ENCODE measurements around the gene ITM2C.

ITM2C gene

DNA sequence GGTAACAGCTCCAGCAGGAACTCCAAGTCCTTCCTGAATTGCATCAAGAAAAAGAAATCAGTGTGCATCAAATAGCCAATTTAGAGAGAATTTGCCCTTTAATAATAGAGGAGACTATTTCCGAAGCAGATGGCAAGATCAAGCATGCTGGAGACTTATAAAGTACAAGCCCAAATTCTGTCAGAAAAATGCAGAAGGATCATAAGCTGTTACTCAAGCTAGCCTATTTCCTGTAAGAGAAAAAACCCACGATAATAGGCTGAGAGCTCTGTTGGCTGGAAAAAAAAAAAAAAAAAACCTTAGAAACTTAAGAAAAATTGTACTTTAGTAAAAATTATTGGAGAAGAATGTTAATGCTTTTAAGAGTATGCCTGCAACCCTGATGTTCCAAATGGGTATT, 24.4 kb upstream of the ITM2C start:
- H3K36me3 Mint-ChIP-seq = peaks cover 2% of the 10 kb centered on the region

DNA sequence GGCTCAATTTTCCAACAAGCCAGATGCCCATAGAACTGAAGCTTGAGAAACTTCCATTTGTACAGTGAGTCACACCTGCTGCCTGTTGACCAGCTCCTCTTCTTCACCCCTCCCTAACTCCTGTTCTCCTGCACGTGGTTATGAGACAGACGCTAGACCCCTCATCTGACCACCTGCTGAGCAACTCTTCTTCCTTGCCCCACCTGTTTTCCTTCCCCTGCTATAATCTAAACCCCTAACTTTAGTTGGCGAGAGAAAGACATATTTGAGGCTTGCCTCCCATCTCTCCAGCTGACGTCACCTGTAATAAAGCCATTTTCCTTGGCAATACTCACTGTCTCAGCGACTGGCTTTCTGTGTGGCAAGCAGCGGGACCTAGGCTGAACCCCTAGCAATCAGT, 22.3 kb upstream of the ITM2C start:
- Mint-ChIP-seq H3K27ac (no peak overlapping the region), H3K4me1 (peaks cover 2% of the 10 kb centered on the region), H3K36me3 (peaks cover 2% of the 10 kb centered on the region), H3K27me3 (peaks cover 3% of the 10 kb centered on the region), H3K9me3 (peaks cover 17% of the 10 kb centered on the region), H3K4me3 (no peak overlapping the region)

More for the DNA sequence above, 24.4 kb upstream of the ITM2C start:
- Mint-ChIP-seq H3K4me3 (no peak overlapping the region), H3K4me1 (no peaks in the 10 kb centered on the region), H3K27me3 (peaks cover 2% of the 10 kb centered on the region), H3K9me3 (peaks cover 17% of the 10 kb centered on the region), H3K27ac (no peak overlapping the region)

DNA sequence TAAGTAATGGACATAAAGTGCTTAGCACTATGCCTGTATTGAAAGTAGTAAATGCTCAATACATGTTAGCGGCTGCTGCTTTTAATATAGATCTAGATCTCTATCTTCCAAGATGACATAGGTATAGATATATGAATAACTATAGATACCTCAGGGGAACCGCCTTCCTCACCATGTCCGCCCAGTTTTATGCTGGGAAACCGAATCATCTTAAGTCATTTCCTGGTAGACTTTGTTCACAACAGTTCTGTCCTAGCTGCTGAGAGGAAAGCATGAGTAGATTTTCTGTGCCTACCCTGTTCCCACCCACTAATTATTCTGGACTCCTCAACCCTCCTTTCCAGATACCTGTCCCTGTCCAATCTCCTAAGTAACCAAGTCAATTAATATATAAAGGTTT, 21.6 kb upstream of the ITM2C start:
- Mint-ChIP-seq H3K9me3 (peaks cover 12% of the 10 kb centered on the region), H3K4me3 (no peak overlapping the region), H3K36me3 (peaks cover 2% of the 10 kb centered on the region), H3K27ac (no peak overlapping the region), H3K4me1 (peaks cover 8% of the 10 kb centered on the region), H3K27me3 (peaks cover 3% of the 10 kb centered on the region)

DNA sequence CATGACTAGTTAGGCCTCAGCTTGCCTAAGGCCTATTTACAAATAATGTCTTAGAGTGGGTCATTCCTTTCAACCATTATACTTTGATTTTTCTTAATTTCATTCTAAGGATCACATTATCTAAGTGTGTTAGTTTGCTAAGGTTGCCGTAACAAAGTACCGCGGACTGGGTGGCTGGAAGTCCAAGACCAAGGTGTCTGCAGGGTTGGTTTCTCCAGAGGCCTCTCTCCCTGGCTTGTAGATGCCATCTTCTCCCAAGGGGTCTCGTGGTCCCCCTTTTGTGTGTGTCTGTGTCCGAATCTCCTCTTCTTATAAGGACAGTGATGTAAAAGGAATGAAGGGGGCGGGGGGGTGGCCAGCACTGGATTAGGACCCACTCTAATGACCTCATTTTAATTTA, 18.4 kb upstream of the ITM2C start:
- H3K9me3 Mint-ChIP-seq = no peaks in the 10 kb centered on the region
- H3K27ac Mint-ChIP-seq = no peak overlapping the region
- peaks cover 10% of the 10 kb centered on the region for H3K27me3 Mint-ChIP-seq
- H3K4me3 Mint-ChIP-seq = no peak overlapping the region
- H3K4me1 Mint-ChIP-seq = peaks cover 11% of the 10 kb centered on the region
- H3K36me3 Mint-ChIP-seq = no peaks in the 10 kb centered on the region

DNA sequence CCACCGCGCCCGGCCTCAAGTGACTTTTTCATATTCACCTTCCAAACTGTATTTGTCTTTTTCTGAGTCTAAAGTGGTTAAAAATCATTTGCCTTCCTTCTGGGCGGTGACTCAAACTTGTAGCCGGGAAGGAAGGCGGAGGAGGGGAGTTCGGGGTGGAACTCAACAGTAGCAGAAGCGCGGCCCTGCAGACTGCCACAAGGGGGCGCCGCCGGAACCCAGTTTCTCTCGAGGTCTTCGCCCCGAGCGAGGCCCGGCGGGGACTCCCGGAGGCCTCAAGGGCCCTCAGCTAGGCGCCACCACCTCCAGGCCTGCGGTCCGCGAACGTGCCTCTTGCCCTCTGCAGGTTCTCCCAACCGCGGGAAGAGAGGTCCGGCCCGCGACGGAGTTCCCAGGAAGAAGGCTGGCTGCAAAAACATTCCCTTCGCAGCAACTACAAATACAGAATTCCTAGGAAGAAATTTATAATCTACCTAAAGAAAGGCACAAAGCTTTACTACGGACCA, 16.8 kb upstream of the ITM2C start:
- no peaks in the 10 kb centered on the region for H3K9me3 Mint-ChIP-seq
- peaks cover 11% of the 10 kb centered on the region for H3K4me1 Mint-ChIP-seq
- no peak overlapping the region for H3K27ac Mint-ChIP-seq
- no peaks in the 10 kb centered on the region for H3K36me3 Mint-ChIP-seq
- H3K27me3 Mint-ChIP-seq = peaks cover 9% of the 10 kb centered on the region
- no peak overlapping the region for H3K4me3 Mint-ChIP-seq

DNA sequence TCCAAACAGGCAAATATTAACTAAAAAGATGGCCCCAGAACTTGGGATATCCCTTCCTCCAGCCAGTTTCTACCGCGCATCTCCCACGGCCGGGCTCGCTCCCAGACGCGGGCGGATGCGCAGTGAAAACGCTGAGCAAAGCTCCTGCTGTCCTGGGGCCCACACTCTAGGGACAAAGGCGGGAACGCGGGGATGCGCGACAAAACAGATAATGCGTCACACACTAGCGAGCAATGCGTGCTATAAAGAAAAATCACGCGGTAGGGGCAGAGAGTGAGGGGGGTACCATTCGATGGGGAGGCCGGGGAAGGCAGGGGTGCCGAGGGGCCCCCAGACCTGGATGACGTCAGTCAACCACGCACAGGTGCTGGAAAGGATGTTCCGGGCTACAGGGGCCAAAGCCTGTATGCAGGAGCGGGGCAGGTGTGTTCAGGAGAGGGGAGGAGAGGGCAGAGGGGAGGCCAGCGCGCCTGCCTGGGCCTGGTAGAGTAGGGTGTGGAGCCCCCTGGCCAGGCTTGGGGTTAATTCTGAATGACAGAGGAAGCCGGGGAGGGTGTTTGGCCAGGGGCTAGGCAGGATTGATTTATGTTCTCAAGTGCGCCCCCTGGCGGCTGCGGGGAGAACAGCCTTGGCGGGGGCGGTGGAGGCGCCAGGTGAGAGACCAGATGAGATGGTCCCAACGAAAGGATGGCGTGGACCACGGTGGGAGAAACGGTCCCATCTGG, 14.9 kb upstream of the ITM2C start:
- H3K9me3 Mint-ChIP-seq = no peaks in the 10 kb centered on the region
- H3K27ac Mint-ChIP-seq = peak overlapping the region; percentile 61
- no peak overlapping the region for H3K4me3 Mint-ChIP-seq
- H3K27me3 Mint-ChIP-seq = peaks cover 13% of the 10 kb centered on the region
- peaks cover 11% of the 10 kb centered on the region for H3K4me1 Mint-ChIP-seq
- no peaks in the 10 kb centered on the region for H3K36me3 Mint-ChIP-seq

DNA sequence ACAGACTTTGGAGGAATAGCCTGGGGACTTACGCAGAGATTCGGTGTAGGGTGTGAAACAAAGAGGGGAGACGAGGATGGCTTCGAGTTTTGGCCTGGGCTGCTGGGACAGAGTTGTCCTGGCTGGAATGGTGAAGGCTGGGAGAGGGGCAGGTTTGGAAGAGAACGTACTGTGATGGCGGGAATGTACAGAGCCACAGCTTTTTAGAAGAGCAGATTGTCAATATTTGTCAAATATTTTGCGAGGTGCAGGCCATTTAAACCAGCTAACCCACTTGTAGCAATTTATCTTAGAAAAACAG, 14.4 kb upstream of the ITM2C start:
- no peak overlapping the region for H3K4me3 Mint-ChIP-seq
- H3K27me3 Mint-ChIP-seq = peaks cover 13% of the 10 kb centered on the region
- H3K4me1 Mint-ChIP-seq = peaks cover 11% of the 10 kb centered on the region
- no peaks in the 10 kb centered on the region for H3K9me3 Mint-ChIP-seq
- H3K27ac Mint-ChIP-seq = peak overlapping the region; percentile 61
- no peaks in the 10 kb centered on the region for H3K36me3 Mint-ChIP-seq

DNA sequence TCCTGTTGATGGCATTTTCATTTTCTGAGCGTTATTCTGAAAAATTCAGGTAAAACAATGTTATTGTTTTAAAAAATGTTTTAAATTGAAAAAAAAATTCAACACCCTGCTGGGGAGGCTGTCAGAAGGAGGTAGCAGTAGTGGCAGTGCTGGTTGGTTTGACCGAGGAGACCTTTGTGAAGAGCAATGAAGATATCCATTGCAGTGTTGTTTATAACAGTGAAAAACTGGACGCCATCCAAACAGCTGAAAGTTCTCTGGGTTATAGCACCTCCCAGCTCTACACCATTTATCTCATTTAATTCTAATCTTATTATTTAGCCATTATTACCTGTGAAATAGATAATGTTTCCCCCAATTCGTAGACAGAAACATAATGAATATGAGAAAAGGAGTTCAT, 12.6 kb upstream of the ITM2C start:
- Mint-ChIP-seq H3K9me3 (no peaks in the 10 kb centered on the region), H3K4me1 (peaks cover 11% of the 10 kb centered on the region), H3K27me3 (peaks cover 13% of the 10 kb centered on the region), H3K4me3 (no peak overlapping the region), H3K36me3 (no peaks in the 10 kb centered on the region), H3K27ac (no peak overlapping the region)

DNA sequence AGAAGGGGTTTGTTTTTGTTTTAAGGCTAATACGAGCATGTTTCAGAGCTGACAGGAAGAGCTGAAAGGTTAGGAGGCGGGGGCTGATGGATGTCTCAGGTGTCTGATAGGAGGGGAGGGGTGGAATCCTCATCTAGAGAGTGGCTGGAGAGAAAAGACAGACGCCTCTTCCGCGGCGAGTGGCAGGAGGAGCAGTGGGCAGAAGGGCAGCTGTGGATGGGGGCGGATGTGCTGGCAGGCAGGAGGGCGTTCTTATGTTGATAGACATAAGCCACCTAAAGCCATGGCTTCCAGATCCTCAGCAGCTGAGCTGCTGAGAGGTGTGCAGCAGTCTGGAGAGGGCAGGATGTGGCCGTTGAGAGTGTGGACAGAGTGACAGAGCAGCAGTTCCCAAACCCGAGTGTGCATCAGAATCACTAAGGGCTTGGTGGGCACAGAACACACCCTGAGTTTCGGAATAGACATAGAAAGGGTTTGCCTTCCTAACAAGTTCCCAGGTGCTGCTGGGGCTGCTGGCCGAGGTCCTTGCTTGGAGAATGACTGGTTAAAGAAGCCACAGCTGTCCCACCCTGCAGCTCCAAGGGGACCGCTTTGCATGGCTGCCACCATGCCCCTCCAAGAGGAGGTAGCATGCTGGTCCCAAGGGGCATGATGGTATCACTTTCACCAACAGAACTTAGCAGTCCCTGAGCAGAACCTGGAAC, 3.0 kb upstream of the ITM2C start:
- Mint-ChIP-seq H3K4me3 (peak overlapping the region; percentile 1), H3K27me3 (peaks cover 5% of the 10 kb centered on the region), H3K36me3 (no peaks in the 10 kb centered on the region), H3K27ac (peak overlapping the region; percentile 76), H3K9me3 (no peaks in the 10 kb centered on the region), H3K4me1 (peaks cover 44% of the 10 kb centered on the region)

DNA sequence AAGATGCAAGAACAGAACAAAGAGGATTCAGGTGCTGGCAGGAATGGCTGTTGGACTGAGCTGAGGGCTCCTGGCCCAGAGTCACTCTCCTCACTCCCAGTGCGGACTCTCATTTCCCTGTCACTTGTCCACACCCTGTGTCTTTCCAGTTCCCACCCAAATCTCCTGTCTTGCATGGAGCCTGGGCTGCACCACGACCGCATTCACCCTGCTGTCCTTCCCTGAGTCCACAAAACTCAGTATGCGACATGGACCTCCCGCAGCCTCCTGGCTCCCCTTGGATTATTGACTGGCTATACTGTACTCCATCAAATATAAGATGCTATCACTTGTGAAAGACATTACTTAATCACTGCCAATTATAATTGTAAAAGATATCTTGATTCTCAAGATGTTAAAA, 2.5 kb upstream of the ITM2C start:
- H3K27me3 Mint-ChIP-seq = peaks cover 5% of the 10 kb centered on the region
- peak overlapping the region; percentile 55 for H3K27ac Mint-ChIP-seq
- no peaks in the 10 kb centered on the region for H3K9me3 Mint-ChIP-seq
- no peaks in the 10 kb centered on the region for H3K36me3 Mint-ChIP-seq
- peaks cover 49% of the 10 kb centered on the region for H3K4me1 Mint-ChIP-seq
- H3K4me3 Mint-ChIP-seq = no peak overlapping the region

DNA sequence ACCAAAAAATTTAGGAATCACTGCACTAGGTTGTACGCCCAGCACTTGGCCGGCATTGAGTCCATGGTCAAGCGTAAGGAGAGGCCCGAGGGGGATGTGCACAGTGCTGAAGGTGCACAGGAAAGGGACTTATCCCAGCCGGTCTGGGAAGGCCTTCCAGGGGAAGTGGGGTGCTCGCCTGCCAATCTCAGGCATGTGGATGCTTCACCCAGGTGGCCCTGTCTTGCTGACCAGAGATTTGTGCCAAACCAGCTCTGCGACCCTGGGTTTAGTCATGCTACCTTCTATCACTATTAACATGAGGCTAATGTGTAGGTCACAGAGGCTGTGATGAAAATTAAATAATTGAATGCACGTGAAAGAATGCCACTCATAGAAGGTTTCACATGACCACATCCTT, 1.7 kb upstream of the ITM2C start:
- Mint-ChIP-seq H3K4me1 (peaks cover 49% of the 10 kb centered on the region), H3K36me3 (no peaks in the 10 kb centered on the region), H3K27ac (no peak overlapping the region), H3K27me3 (no peaks in the 10 kb centered on the region), H3K9me3 (no peaks in the 10 kb centered on the region), H3K4me3 (peak overlapping the region; percentile 23)

DNA sequence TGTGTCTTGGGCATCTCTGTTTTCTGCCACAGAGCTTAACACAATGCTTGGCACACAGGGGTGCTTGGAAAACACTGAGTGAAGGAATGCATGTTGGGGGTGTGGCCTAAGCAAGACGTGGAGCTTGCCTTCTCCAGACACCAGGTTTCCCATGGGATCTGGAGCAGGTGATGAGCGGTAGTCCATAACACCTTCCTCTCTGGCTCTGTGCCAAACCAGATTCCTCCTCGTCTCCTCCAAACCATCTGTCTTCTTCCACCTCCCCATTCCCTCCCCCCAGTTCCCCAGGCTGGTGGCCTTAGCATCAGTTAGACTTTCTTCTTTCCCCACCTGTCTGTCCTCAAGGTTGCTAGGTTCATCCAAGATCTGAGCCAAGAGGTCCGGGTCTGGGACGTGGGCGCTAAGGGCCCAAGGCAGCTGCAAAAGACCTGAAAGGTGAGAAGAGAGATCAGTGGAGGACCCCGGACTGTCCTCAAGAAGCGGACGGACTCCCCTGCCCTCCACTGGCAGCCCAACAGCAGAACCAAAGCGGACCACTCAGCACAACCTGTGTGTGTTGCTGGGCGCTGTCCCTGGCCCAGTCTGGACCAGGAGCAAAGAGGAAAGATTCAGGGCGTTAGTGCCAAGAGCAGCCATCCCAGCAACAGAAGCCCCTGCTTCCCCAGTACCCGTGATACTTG, 1.2 kb upstream of the ITM2C start:
- H3K27ac Mint-ChIP-seq = no peak overlapping the region
- H3K4me3 Mint-ChIP-seq = peak overlapping the region; percentile 85
- no peaks in the 10 kb centered on the region for H3K36me3 Mint-ChIP-seq
- no peaks in the 10 kb centered on the region for H3K9me3 Mint-ChIP-seq
- H3K27me3 Mint-ChIP-seq = no peaks in the 10 kb centered on the region
- peaks cover 49% of the 10 kb centered on the region for H3K4me1 Mint-ChIP-seq

DNA sequence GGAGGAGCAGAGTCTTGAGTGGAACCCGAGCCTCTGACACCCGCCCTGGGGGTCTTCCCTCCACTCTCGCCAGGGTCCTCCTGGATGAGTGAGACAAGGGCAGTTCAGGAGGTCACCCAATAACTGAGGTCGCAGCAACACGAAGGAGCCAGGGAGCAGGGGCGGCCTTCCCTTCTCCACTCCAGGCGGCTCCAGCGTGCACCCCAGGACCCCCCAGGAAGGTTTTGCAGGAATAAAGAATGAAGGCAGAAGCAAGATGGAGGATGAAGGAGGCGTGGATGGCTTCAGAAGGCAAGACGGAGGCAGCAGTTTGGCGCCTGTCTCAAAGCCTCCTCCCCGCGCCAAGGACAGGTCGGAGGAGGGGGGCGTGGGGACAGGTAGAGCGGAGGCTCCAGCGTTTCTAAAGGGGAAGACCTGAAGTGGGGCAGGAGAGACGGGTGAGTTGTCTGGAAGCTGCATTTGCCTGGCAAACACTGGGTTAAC, 579 bp upstream of the ITM2C start:
- Mint-ChIP-seq H3K4me1 (peaks cover 53% of the 10 kb centered on the region), H3K36me3 (no peaks in the 10 kb centered on the region), H3K27me3 (no peaks in the 10 kb centered on the region), H3K27ac (peak overlapping the region; percentile 53), H3K4me3 (peak overlapping the region; percentile 85), H3K9me3 (no peaks in the 10 kb centered on the region)

DNA sequence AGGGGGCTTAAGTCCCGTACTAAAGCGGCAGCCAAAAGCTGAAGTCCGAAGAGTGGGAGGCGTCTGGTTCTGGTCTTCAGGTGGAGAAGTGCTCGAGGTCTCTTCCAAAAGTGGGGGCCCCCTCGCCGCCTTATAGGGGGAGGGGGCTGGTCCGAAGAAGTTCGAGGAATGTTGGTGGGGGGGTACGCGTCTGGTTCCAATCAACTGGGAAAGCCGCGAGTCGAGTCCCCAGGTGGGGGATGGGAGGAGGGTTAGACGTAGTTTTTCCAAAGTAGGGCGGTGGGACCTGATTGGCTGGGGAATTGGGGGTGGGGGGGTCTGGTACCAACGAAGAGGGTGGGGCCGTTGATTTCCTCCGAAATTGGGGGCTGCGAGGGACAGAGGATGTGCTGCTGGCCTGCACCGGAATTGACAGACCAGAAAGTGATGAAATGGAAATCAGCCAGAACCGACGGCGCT, 594 bp downstream of the ITM2C start:
- H3K36me3 Mint-ChIP-seq = no peaks in the 10 kb centered on the region
- H3K27me3 Mint-ChIP-seq = no peaks in the 10 kb centered on the region
- H3K9me3 Mint-ChIP-seq = no peaks in the 10 kb centered on the region
- H3K4me3 Mint-ChIP-seq = peak overlapping the region; percentile 85
- no peak overlapping the region for H3K27ac Mint-ChIP-seq
- H3K4me1 Mint-ChIP-seq = peaks cover 56% of the 10 kb centered on the region

DNA sequence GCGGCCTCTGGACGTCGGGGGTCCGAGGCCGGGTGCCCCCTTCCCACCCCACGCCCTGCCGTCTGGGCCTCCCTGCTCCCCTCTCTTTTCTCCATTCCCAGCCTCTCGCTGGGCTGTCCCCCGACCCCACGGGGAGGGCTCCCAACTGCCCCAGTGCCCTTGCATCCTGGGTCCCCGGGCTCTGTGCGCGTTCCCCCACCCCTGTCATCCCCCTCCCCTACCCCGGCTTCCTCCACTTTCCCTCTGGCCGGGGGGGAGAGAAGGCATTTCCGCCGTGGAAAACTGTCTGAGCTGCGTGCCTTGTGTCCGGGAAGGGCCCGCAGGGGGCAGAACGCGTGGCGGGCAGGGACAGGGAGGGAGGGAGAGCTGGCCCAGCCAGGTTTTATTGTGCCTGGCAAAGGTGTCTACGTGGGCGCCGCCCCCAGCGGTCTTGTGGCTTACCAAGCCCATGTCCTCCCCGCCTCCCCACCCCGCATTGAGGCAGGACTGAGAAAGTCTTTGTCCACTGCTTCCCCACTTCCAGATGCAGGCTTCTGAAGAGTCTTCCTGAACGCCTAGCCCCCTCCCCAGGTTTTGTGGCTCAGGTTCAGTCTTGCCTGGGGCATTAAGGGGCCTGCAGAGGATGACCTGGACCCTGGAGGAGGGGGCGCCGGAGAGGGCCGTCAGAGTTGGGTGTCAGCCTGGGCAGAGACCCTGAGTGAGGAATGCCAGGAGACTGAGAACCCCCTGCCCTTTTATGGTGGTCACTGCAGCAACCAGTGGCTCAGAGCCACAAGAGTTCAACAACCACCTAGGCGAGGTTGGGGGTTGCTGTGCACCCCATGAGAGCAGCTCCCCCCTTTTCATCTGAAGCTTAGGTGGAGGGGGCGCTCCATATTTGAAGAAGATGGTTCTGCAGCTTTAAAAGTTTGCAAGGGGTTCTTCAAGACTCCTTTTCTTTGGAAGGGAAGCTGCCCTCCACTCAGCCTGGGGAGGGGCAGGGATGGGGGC, 1.3 kb downstream of the ITM2C start:
- Mint-ChIP-seq H3K4me3 (peak overlapping the region; percentile 85), H3K27ac (no peak overlapping the region), H3K27me3 (no peaks in the 10 kb centered on the region), H3K36me3 (no peaks in the 10 kb centered on the region), H3K4me1 (peaks cover 57% of the 10 kb centered on the region), H3K9me3 (no peaks in the 10 kb centered on the region)
